ENCODE measurements around the gene SLC25A6.
A peak's percentile ranks its signal among the peaks of the same experiment; 100 is the strongest.
"Not testable (repeated sequence)": the region's sequence is repeated elsewhere in the genome, so short reads cannot be mapped to it uniquely, and the experiment has no call there.

The SLC25A6 gene

GRCh38 chrX:1391707-1392375, at the start of gene SLC25A6:
Gene SLC25A6, minus strand, starts transcription at chrX:1392113. Its CDS starts 104 bp downstream, at chrX:1392009.
- H3K27ac ChIP-seq (ENCODE audit: low read depth, low read length), result peak within 1 kb of the TSS; percentile 100
- H3K4me3 ChIP-seq (ENCODE audit: low read depth in 1 of 2, low read length in 2 of 2), result peak within 1 kb of the TSS; percentile 100
- H3K36me3 ChIP-seq (ENCODE audit: insufficient read depth, low read length), result peaks cover 41% of the 10 kb centered on the region
- H3K9ac ChIP-seq (ENCODE audit: low read length), result peak within 1 kb of the TSS; percentile 79
- H3K9me3 ChIP-seq (ENCODE audit: low read length), result no peaks in the 10 kb centered on the region
- H3K27me3 ChIP-seq (ENCODE audit: control insufficient read depth in 1 of 2, insufficient read depth in 2 of 2, low read length in 2 of 2), result no peaks in the 10 kb centered on the region
- peaks cover 47% of the 10 kb centered on the region for H3K4me1 ChIP-seq (ENCODE audit: insufficient read depth, low read length)

- H3K9ac ChIP-seq (ENCODE audit: low read length), result no peak overlapping the region
- H3K9me3 ChIP-seq (ENCODE audit: low read length), result no peaks in the 10 kb centered on the region
- H3K27ac ChIP-seq (ENCODE audit: low read depth, low read length), result no peak overlapping the region
- H3K27me3 ChIP-seq (ENCODE audit: control insufficient read depth in 1 of 2, insufficient read depth in 2 of 2, low read length in 2 of 2), result no peaks in the 10 kb centered on the region
- peaks cover 7% of the 10 kb centered on the region for H3K36me3 ChIP-seq (ENCODE audit: insufficient read depth, low read length)
- no peaks in the 10 kb centered on the region for H3K4me1 ChIP-seq (ENCODE audit: insufficient read depth, low read length)
- H3K4me3 ChIP-seq (ENCODE audit: low read depth in 1 of 2, low read length in 2 of 2), result no peak overlapping the region
Measured at GRCh38 chrX:1440506-1440905, 48.6 kb upstream of the SLC25A6 start.

GRCh38 chrX:1435241-1435895, 43.5 kb upstream of the SLC25A6 start:
- Histone ChIP-seq H3K27me3 (ENCODE audit: control insufficient read depth in 1 of 2, insufficient read depth in 2 of 2, low read length in 2 of 2) (no peaks in the 10 kb centered on the region), H3K27ac (ENCODE audit: low read depth, low read length) (no peak overlapping the region), H3K4me3 (ENCODE audit: low read depth in 1 of 2, low read length in 2 of 2) (no peak overlapping the region), H3K9ac (ENCODE audit: low read length) (no peak overlapping the region), H3K36me3 (ENCODE audit: insufficient read depth, low read length) (peaks cover 7% of the 10 kb centered on the region), H3K4me1 (ENCODE audit: insufficient read depth, low read length) (no peaks in the 10 kb centered on the region), H3K9me3 (ENCODE audit: low read length) (no peaks in the 10 kb centered on the region)

GRCh38 chrX:1434871-1435240, 42.9 kb upstream of the SLC25A6 start:
- Histone ChIP-seq H3K27me3 (ENCODE audit: control insufficient read depth in 1 of 2, insufficient read depth in 2 of 2, low read length in 2 of 2) (no peaks in the 10 kb centered on the region), H3K4me1 (ENCODE audit: insufficient read depth, low read length) (no peaks in the 10 kb centered on the region), H3K27ac (ENCODE audit: low read depth, low read length) (no peak overlapping the region), H3K9ac (ENCODE audit: low read length) (no peak overlapping the region), H3K36me3 (ENCODE audit: insufficient read depth, low read length) (peaks cover 7% of the 10 kb centered on the region), H3K9me3 (ENCODE audit: low read length) (no peaks in the 10 kb centered on the region), H3K4me3 (ENCODE audit: low read depth in 1 of 2, low read length in 2 of 2) (no peak overlapping the region)

GRCh38 chrX:1433646-1434357, 41.9 kb upstream of the SLC25A6 start:
- H3K4me1 ChIP-seq (ENCODE audit: insufficient read depth, low read length), result no peaks in the 10 kb centered on the region
- peaks cover 7% of the 10 kb centered on the region for H3K36me3 ChIP-seq (ENCODE audit: insufficient read depth, low read length)
- no peak overlapping the region for H3K27ac ChIP-seq (ENCODE audit: low read depth, low read length)
- no peaks in the 10 kb centered on the region for H3K9me3 ChIP-seq (ENCODE audit: low read length)
- H3K27me3 ChIP-seq (ENCODE audit: control insufficient read depth in 1 of 2, insufficient read depth in 2 of 2, low read length in 2 of 2), result no peaks in the 10 kb centered on the region
- no peak overlapping the region for H3K4me3 ChIP-seq (ENCODE audit: low read depth in 1 of 2, low read length in 2 of 2)
- no peak overlapping the region for H3K9ac ChIP-seq (ENCODE audit: low read length)

- H3K4me1 ChIP-seq (ENCODE audit: insufficient read depth, low read length), result no peaks in the 10 kb centered on the region
- H3K27me3 ChIP-seq (ENCODE audit: control insufficient read depth in 1 of 2, insufficient read depth in 2 of 2, low read length in 2 of 2), result no peaks in the 10 kb centered on the region
- H3K9me3 ChIP-seq (ENCODE audit: low read length), result no peaks in the 10 kb centered on the region
- no peak overlapping the region for H3K4me3 ChIP-seq (ENCODE audit: low read depth in 1 of 2, low read length in 2 of 2)
- no peak overlapping the region for H3K9ac ChIP-seq (ENCODE audit: low read length)
- peaks cover 14% of the 10 kb centered on the region for H3K36me3 ChIP-seq (ENCODE audit: insufficient read depth, low read length)
- H3K27ac ChIP-seq (ENCODE audit: low read depth, low read length), result no peak overlapping the region
Measured at GRCh38 chrX:1430451-1430850, 38.5 kb upstream of the SLC25A6 start.

- H3K27me3 ChIP-seq (ENCODE audit: control insufficient read depth in 1 of 2, insufficient read depth in 2 of 2, low read length in 2 of 2), result no peaks in the 10 kb centered on the region
- H3K4me3 ChIP-seq (ENCODE audit: low read depth in 1 of 2, low read length in 2 of 2), result no peak overlapping the region
- peaks cover 18% of the 10 kb centered on the region for H3K36me3 ChIP-seq (ENCODE audit: insufficient read depth, low read length)
- no peak overlapping the region for H3K27ac ChIP-seq (ENCODE audit: low read depth, low read length)
- H3K9me3 ChIP-seq (ENCODE audit: low read length), result no peaks in the 10 kb centered on the region
- H3K9ac ChIP-seq (ENCODE audit: low read length), result no peak overlapping the region
- no peaks in the 10 kb centered on the region for H3K4me1 ChIP-seq (ENCODE audit: insufficient read depth, low read length)
Measured at GRCh38 chrX:1427756-1428155, 35.8 kb upstream of the SLC25A6 start.

GRCh38 chrX:1426321-1426720, 34.4 kb upstream of the SLC25A6 start:
- not testable (repeated sequence) for H3K4me1 ChIP-seq (ENCODE audit: insufficient read depth, low read length); H3K9me3 ChIP-seq (ENCODE audit: low read length); H3K4me3 ChIP-seq (ENCODE audit: low read depth in 1 of 2, low read length in 2 of 2); H3K27me3 ChIP-seq (ENCODE audit: control insufficient read depth in 1 of 2, insufficient read depth in 2 of 2, low read length in 2 of 2); H3K27ac ChIP-seq (ENCODE audit: low read depth, low read length); H3K9ac ChIP-seq (ENCODE audit: low read length)
- peaks cover 32% of the 10 kb centered on the region for H3K36me3 ChIP-seq (ENCODE audit: insufficient read depth, low read length)

GRCh38 chrX:1425381-1425780, 33.5 kb upstream of the SLC25A6 start:
- no peak overlapping the region for H3K27ac ChIP-seq (ENCODE audit: low read depth, low read length)
- no peak overlapping the region for H3K9ac ChIP-seq (ENCODE audit: low read length)
- no peak overlapping the region for H3K4me3 ChIP-seq (ENCODE audit: low read depth in 1 of 2, low read length in 2 of 2)
- H3K27me3 ChIP-seq (ENCODE audit: control insufficient read depth in 1 of 2, insufficient read depth in 2 of 2, low read length in 2 of 2), result no peaks in the 10 kb centered on the region
- peaks cover 6% of the 10 kb centered on the region for H3K9me3 ChIP-seq (ENCODE audit: low read length)
- H3K36me3 ChIP-seq (ENCODE audit: insufficient read depth, low read length), result peaks cover 42% of the 10 kb centered on the region
- H3K4me1 ChIP-seq (ENCODE audit: insufficient read depth, low read length), result no peaks in the 10 kb centered on the region

- Histone ChIP-seq H3K4me3 (ENCODE audit: low read depth in 1 of 2, low read length in 2 of 2) (no peak overlapping the region), H3K36me3 (ENCODE audit: insufficient read depth, low read length) (peaks cover 44% of the 10 kb centered on the region), H3K27ac (ENCODE audit: low read depth, low read length) (no peak overlapping the region), H3K27me3 (ENCODE audit: control insufficient read depth in 1 of 2, insufficient read depth in 2 of 2, low read length in 2 of 2) (no peaks in the 10 kb centered on the region), H3K9me3 (ENCODE audit: low read length) (peaks cover 6% of the 10 kb centered on the region), H3K9ac (ENCODE audit: low read length) (no peak overlapping the region), H3K4me1 (ENCODE audit: insufficient read depth, low read length) (no peaks in the 10 kb centered on the region)
Measured at GRCh38 chrX:1424147-1424851, 32.4 kb upstream of the SLC25A6 start.

GRCh38 chrX:1423215-1423614, 31.3 kb upstream of the SLC25A6 start:
- no peak overlapping the region for H3K9ac ChIP-seq (ENCODE audit: low read length)
- no peaks in the 10 kb centered on the region for H3K27me3 ChIP-seq (ENCODE audit: control insufficient read depth in 1 of 2, insufficient read depth in 2 of 2, low read length in 2 of 2)
- H3K36me3 ChIP-seq (ENCODE audit: insufficient read depth, low read length), result peaks cover 49% of the 10 kb centered on the region
- peaks cover 9% of the 10 kb centered on the region for H3K9me3 ChIP-seq (ENCODE audit: low read length)
- no peaks in the 10 kb centered on the region for H3K4me1 ChIP-seq (ENCODE audit: insufficient read depth, low read length)
- no peak overlapping the region for H3K4me3 ChIP-seq (ENCODE audit: low read depth in 1 of 2, low read length in 2 of 2)
- no peak overlapping the region for H3K27ac ChIP-seq (ENCODE audit: low read depth, low read length)

All from muscle layer of colon (tissue), 2 donors.